KOPT-K1 (cell line): Measurements from ENCODE around the gene CPE.

Experiments used
- H3K27ac ChIP-seq: fragments of 200-600 bp; sonication (generic); 2 replicates; pipeline ENCODE4 v1.5.1; 2016; ENCODE audit warnings: antibody characterized with exemption, mild to moderate bottlenecking, low read depth, low read length; ENCODE audit not compliant: poor library complexity, severe bottlenecking
- H3K36me3 ChIP-seq: fragments of 200-600 bp; sonication (generic); 2 replicates; pipeline ENCODE4 v1.5.1; 2017; ENCODE audit warnings: antibody characterized with exemption, mild to moderate bottlenecking, low read length, moderate library complexity; ENCODE audit not compliant: insufficient read depth
- H3K9me3 ChIP-seq: fragments of 200-600 bp; sonication (generic); 2 replicates; pipeline ENCODE4 v1.5.1; 2017; ENCODE audit warnings: antibody characterized with exemption, low read length, mild to moderate bottlenecking; ENCODE audit not compliant: insufficient read depth, poor library complexity, severe bottlenecking

The CPE gene

GRCh38 chr4:165404696-165405095 lies 25.9 kb downstream of the CPE start:
- Histone ChIP-seq H3K36me3 (no peaks in the 10 kb centered on the region), H3K9me3 (no peaks in the 10 kb centered on the region), H3K27ac (no peak overlapping the region)

GRCh38 chr4:165410214-165410613 lies 31.4 kb downstream of the CPE start:
- Histone ChIP-seq H3K9me3 (no peaks in the 10 kb centered on the region), H3K36me3 (no peaks in the 10 kb centered on the region), H3K27ac (no peak overlapping the region)

- no peaks in the 10 kb centered on the region for H3K36me3 ChIP-seq
- no peak overlapping the region for H3K27ac ChIP-seq
- H3K9me3 ChIP-seq, result no peaks in the 10 kb centered on the region
Observed at GRCh38 chr4:165415910-165416309, 37.1 kb downstream of the CPE start.

- Histone ChIP-seq H3K27ac (no peak overlapping the region), H3K9me3 (no peaks in the 10 kb centered on the region), H3K36me3 (no peaks in the 10 kb centered on the region)
Observed at GRCh38 chr4:165418073-165418472, 39.3 kb downstream of the CPE start.

- no peak overlapping the region for H3K27ac ChIP-seq
- no peaks in the 10 kb centered on the region for H3K36me3 ChIP-seq
- H3K9me3 ChIP-seq, result peaks cover 7% of the 10 kb centered on the region
Observed at GRCh38 chr4:165425629-165426028, 46.8 kb downstream of the CPE start.

- Histone ChIP-seq H3K36me3 (no peaks in the 10 kb centered on the region), H3K9me3 (peaks cover 7% of the 10 kb centered on the region), H3K27ac (no peak overlapping the region)
Observed at GRCh38 chr4:165426331-165426730, 47.5 kb downstream of the CPE start.

- no peaks in the 10 kb centered on the region for H3K36me3 ChIP-seq
- H3K27ac ChIP-seq, result no peak overlapping the region
- H3K9me3 ChIP-seq, result peaks cover 7% of the 10 kb centered on the region
Observed at GRCh38 chr4:165426823-165427222, 48.0 kb downstream of the CPE start.

- Histone ChIP-seq H3K36me3 (no peaks in the 10 kb centered on the region), H3K27ac (no peak overlapping the region), H3K9me3 (peaks cover 7% of the 10 kb centered on the region)
Observed at GRCh38 chr4:165428957-165429356, 50.1 kb downstream of the CPE start.

- no peaks in the 10 kb centered on the region for H3K36me3 ChIP-seq
- no peaks in the 10 kb centered on the region for H3K9me3 ChIP-seq
- H3K27ac ChIP-seq, result no peak overlapping the region
Observed at GRCh38 chr4:165433529-165433928, 54.7 kb downstream of the CPE start.

GRCh38 chr4:165437691-165438090 lies 58.9 kb downstream of the CPE start:
- H3K36me3 ChIP-seq, result no peaks in the 10 kb centered on the region
- no peaks in the 10 kb centered on the region for H3K9me3 ChIP-seq
- no peak overlapping the region for H3K27ac ChIP-seq

- Histone ChIP-seq H3K9me3 (no peaks in the 10 kb centered on the region), H3K36me3 (no peaks in the 10 kb centered on the region), H3K27ac (no peak overlapping the region)
Observed at GRCh38 chr4:165439344-165439743, 60.5 kb downstream of the CPE start.

GRCh38 chr4:165439981-165440380 lies 61.2 kb downstream of the CPE start:
- H3K36me3 ChIP-seq, result no peaks in the 10 kb centered on the region
- H3K9me3 ChIP-seq, result no peaks in the 10 kb centered on the region
- no peak overlapping the region for H3K27ac ChIP-seq

- H3K27ac ChIP-seq, result no peak overlapping the region
Observed at GRCh38 chr4:165440415-165441158, 61.8 kb downstream of the CPE start.

GRCh38 chr4:165443276-165443675 lies 64.5 kb downstream of the CPE start:
- Histone ChIP-seq H3K36me3 (no peaks in the 10 kb centered on the region), H3K27ac (no peak overlapping the region), H3K9me3 (no peaks in the 10 kb centered on the region)

More at GRCh38 chr4:165440415-165441158, 61.8 kb downstream of the CPE start:
- no peaks in the 10 kb centered on the region for H3K36me3 ChIP-seq
- H3K9me3 ChIP-seq, result no peaks in the 10 kb centered on the region

GRCh38 chr4:165448700-165449099 lies 69.9 kb downstream of the CPE start:
- H3K27ac ChIP-seq, result no peak overlapping the region
- no peaks in the 10 kb centered on the region for H3K36me3 ChIP-seq
- no peaks in the 10 kb centered on the region for H3K9me3 ChIP-seq

GRCh38 chr4:165449333-165449732 lies 70.5 kb downstream of the CPE start:
- H3K36me3 ChIP-seq, result no peaks in the 10 kb centered on the region
- H3K27ac ChIP-seq, result no peak overlapping the region
- no peaks in the 10 kb centered on the region for H3K9me3 ChIP-seq
